Neural progenitor cell (in vitro differentiated cells): ENCODE measurements around the gene TMUB1. TPM values are rescaled to one million over a fixed set of nuclear protein-coding genes. Genes with fewer than 3 reads are reported as not detected.

Experiments
- DNase-seq: peaks from one replicate; pipeline ENCODE4 v3.0.0-alpha.2; 2016; ENCODE audit warnings: low spot score
- H2AFZ ChIP-seq: fragments of 200-600 bp; sonication (generic); replicated peaks from 2 replicates; pipeline ENCODE4 v1.6.1; 2016; ENCODE audit warnings: antibody characterized with exemption
- H3F3A ChIP-seq: fragments of 200-600 bp; sonication (generic); 2 replicates; pipeline ENCODE4 v1.6.1; 2016; ENCODE audit warnings: antibody characterized with exemption, low read depth
- H3K27ac ChIP-seq: fragments of 200-600 bp; sonication (generic); 2 replicates; pipeline ENCODE4 v1.5.1; 2016; ENCODE audit warnings: mild to moderate bottlenecking
- H3K27me3 ChIP-seq: fragments of 200-600 bp; sonication (generic); 2 replicates; pipeline ENCODE4 v1.6.1; 2016; ENCODE audit warnings: mild to moderate bottlenecking, moderate library complexity
- H3K36me3 ChIP-seq: fragments of 200-600 bp; sonication (generic); 2 replicates; pipeline ENCODE4 v1.5.1; 2016
- H3K4me1 ChIP-seq: fragments of 200-600 bp; sonication (generic); 2 replicates; pipeline ENCODE4 v1.6.1; 2016; ENCODE audit warnings: mixed run types
- H3K4me2 ChIP-seq: fragments of 200-600 bp; sonication (generic); 2 replicates; pipeline ENCODE4 v1.6.1; 2016
- H3K4me3 ChIP-seq: fragments of 200-600 bp; sonication (generic); 2 replicates; pipeline ENCODE4 v1.5.1; 2016
- H3K79me2 ChIP-seq: fragments of 200-600 bp; sonication (generic); 2 replicates; pipeline ENCODE4 v1.6.1; 2016; ENCODE audit warnings: low read depth
- H3K9ac ChIP-seq: fragments of 200-600 bp; sonication (generic); 2 replicates; pipeline ENCODE4 v1.6.1; 2016
- H3K9me3 ChIP-seq: fragments of 200-600 bp; sonication (generic); 2 replicates; pipeline ENCODE4 v1.5.1; 2016; ENCODE audit warnings: low read depth
- H4K20me1 ChIP-seq: fragments of 200-600 bp; sonication (generic); 2 replicates; pipeline ENCODE4 v1.6.1; 2016; ENCODE audit warnings: low read depth
- H3K27ac Mint-ChIP-seq: 3 replicates; pipeline ENCODE4 v1.8.0; 2021; ENCODE audit warnings: mixed read lengths
- H3K27me3 Mint-ChIP-seq: 2 replicates; pipeline ENCODE4 v1.8.0; 2022; ENCODE audit warnings: low read depth, mild to moderate bottlenecking, inconsistent platforms, moderate library complexity, mixed read lengths; ENCODE audit not compliant: insufficient read depth
- H3K36me3 Mint-ChIP-seq: 3 replicates; pipeline ENCODE4 v1.8.0; 2021; ENCODE audit warnings: mixed read lengths
- H3K4me1 Mint-ChIP-seq: 3 replicates; pipeline ENCODE4 v1.8.0; 2021; ENCODE audit warnings: mixed read lengths
- H3K4me3 Mint-ChIP-seq: 3 replicates; pipeline ENCODE4 v1.8.0; 2021; ENCODE audit warnings: mild to moderate bottlenecking, moderate library complexity, mixed read lengths
- H3K9me3 Mint-ChIP-seq: 3 replicates; pipeline ENCODE4 v1.8.0; 2020; ENCODE audit warnings: mixed read lengths
- CTCF ChIP-seq: fragments of 200-600 bp; sonication (generic); IDR thresholded peaks from 2 replicates; pipeline ENCODE4 v1.5.1; 2017; ENCODE audit warnings: antibody characterized with exemption, mild to moderate bottlenecking
- EZH2 ChIP-seq: fragments of 200-600 bp; sonication (generic); IDR thresholded peaks from 2 replicates; pipeline ENCODE4 v1.6.1; 2017; ENCODE audit warnings: antibody characterized with exemption, mild to moderate bottlenecking, moderate library complexity
- EZH2phosphoT487 ChIP-seq: fragments of 200-600 bp; sonication (generic); IDR thresholded peaks from 2 replicates; pipeline ENCODE4 v1.6.1; 2017; ENCODE audit warnings: antibody characterized with exemption
- total RNA-seq: library from RNA; depleted of rRNA; stranded (reverse); fragments of >200 nt; gene quantifications from 2 replicates; pipeline ENCODE4 v1.2.3, GENCODE V29; 2015; ENCODE audit warnings: low replicate concordance

TMUB1 gene
- total RNA-seq, 1 donor from 2014 or later: 6.0 TPM

GRCh38 chr7:151085329-151085690, 2.0 kb upstream of the TMUB1 start:
- Histone ChIP-seq H4K20me1 (peaks cover 40% of the 10 kb centered on the region), H3K4me2 (peak overlapping the region; percentile 78), H3K27ac (no peak overlapping the region), H3K79me2 (peaks cover 46% of the 10 kb centered on the region), H3F3A (peaks cover 65% of the 10 kb centered on the region), H3K4me1 (peaks cover 46% of the 10 kb centered on the region), H3K27me3 (peaks cover 21% of the 10 kb centered on the region), H3K36me3 (no peaks in the 10 kb centered on the region), H3K4me3 (peak overlapping the region; percentile 58), H3K9me3 (no peaks in the 10 kb centered on the region), H3K9ac (no peak overlapping the region), H2AFZ (no peak overlapping the region)
- Mint-ChIP-seq H3K4me1 (peaks cover 42% of the 10 kb centered on the region), H3K36me3 (peaks cover 2% of the 10 kb centered on the region), H3K9me3 (no peaks in the 10 kb centered on the region), H3K4me3 (peak overlapping the region; percentile 93), H3K27me3 (peaks cover 19% of the 10 kb centered on the region), H3K27ac (peak overlapping the region; percentile 69)
- no peak for DNase-seq
- no peak for TF ChIP-seq EZH2phosphoT487

- Histone ChIP-seq H3K27ac (no peak overlapping the region), H3K4me1 (peaks cover 48% of the 10 kb centered on the region), H3F3A (peaks cover 66% of the 10 kb centered on the region), H3K27me3 (peaks cover 21% of the 10 kb centered on the region), H3K36me3 (no peaks in the 10 kb centered on the region), H3K4me3 (peak overlapping the region; percentile 96), H3K4me2 (peak overlapping the region; percentile 86), H3K79me2 (peaks cover 46% of the 10 kb centered on the region), H4K20me1 (peaks cover 37% of the 10 kb centered on the region), H3K9ac (no peak overlapping the region), H2AFZ (peak overlapping the region; percentile 74), H3K9me3 (no peaks in the 10 kb centered on the region)
- peaks cover 18% of the 10 kb centered on the region for H3K27me3 Mint-ChIP-seq
- peaks cover 4% of the 10 kb centered on the region for H3K36me3 Mint-ChIP-seq
- no peak overlapping the region for H3K27ac Mint-ChIP-seq
- H3K4me3 Mint-ChIP-seq: peak overlapping the region; percentile 93
- H3K9me3 Mint-ChIP-seq: no peaks in the 10 kb centered on the region
- no peak for DNase-seq
- TF ChIP-seq EZH2 (no peak), EZH2phosphoT487 (no peak), CTCF (no peak)
- peaks cover 41% of the 10 kb centered on the region for H3K4me1 Mint-ChIP-seq
These were observed 499 bp upstream of the TMUB1 start for GRCh38 chr7:151083824-151084160.

- Histone ChIP-seq H3K27me3 (peaks cover 10% of the 10 kb centered on the region), H3K36me3 (no peaks in the 10 kb centered on the region), H3K9ac (peak overlapping the region; percentile 36), H3K79me2 (peaks cover 33% of the 10 kb centered on the region), H3K4me2 (peak overlapping the region; percentile 86), H2AFZ (no peak overlapping the region), H4K20me1 (peaks cover 34% of the 10 kb centered on the region), H3K4me1 (peaks cover 38% of the 10 kb centered on the region), H3K27ac (no peak overlapping the region), H3K4me3 (peak overlapping the region; percentile 96), H3F3A (peaks cover 65% of the 10 kb centered on the region), H3K9me3 (no peaks in the 10 kb centered on the region)
- peak overlapping the region; percentile 88 for H3K4me3 Mint-ChIP-seq
- no peak overlapping the region for H3K27ac Mint-ChIP-seq
- no peak for DNase-seq
- H3K27me3 Mint-ChIP-seq: peaks cover 18% of the 10 kb centered on the region
- peaks cover 37% of the 10 kb centered on the region for H3K4me1 Mint-ChIP-seq
- TF ChIP-seq CTCF (no peak), EZH2phosphoT487 (no peak), EZH2 (no peak)
- peaks cover 4% of the 10 kb centered on the region for H3K36me3 Mint-ChIP-seq
- no peaks in the 10 kb centered on the region for H3K9me3 Mint-ChIP-seq
These were observed 887 bp downstream of the TMUB1 start for GRCh38 chr7:151082141-151083070.
